HG02759 (cell line): ENCODE data around the gene NAGLU.

ENCODE experiments used
- ATAC-seq: cut with Tn5 transposase; IDR thresholded peaks from one replicate; pipeline ENCODE4 v1.9.1; 2021; ENCODE audit warnings: mild to moderate bottlenecking, moderate library complexity; ENCODE audit not compliant: unreplicated experiment

Gene NAGLU

DNA sequence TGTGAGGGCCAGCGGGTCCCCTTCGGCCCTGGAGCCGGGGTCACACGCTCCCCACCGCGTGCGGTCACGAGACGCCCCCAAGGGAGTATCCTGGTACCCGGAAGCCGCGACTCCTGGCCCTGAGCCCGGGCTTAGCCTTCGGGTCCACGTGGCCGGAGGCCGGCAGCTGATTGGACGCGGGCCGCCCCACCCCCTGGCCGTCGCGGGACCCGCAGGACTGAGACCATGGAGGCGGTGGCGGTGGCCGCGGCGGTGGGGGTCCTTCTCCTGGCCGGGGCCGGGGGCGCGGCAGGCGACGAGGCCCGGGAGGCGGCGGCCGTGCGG is at the start of gene NAGLU:
TSS of gene NAGLU (plus strand) at position 194 of the 324 bp plus-strand sequence. CDS start at position 226, 32 bp downstream.
- ATAC-seq, result peak; percentile 88

DNA sequence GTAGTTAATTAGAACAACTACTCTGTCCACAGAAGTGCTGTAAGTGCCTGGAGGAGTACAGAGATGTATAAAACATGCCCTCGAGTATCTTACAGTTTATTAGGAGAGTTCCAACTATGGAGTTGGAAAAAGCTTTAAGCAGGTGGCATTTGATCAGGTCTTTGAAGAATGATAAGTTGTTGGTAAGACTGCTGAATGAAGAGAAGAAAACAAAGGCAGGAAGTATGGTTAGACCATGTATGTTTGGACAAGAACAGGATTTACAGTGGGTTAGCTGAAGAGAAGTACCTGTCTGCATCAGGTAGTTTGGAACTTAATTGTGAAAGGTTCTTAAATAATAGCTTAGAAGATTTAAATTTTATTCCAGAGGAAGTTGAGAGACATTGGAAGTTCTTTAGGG is 48.0 kb upstream of the NAGLU start:
- no peak for ATAC-seq

DNA sequence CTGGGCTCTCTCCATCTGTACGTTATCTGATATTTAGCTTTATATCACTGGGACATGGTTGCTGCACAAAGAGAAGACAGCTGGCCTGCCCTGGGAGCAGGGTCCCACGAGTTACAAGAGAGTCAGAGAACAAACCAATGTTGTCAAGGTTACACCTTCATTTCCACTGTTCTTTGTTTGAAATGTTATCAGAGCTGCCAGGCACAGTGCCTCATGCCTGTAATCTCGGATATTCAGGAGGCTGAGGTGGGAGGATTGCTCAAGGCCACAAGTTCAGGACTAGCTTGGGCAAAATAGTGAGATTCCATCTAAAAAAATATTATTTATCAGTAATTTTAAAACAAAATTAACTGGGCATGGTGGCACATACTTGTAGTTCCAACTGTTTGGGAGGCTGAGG is 42.7 kb upstream of the NAGLU start:
- no peak for ATAC-seq

DNA sequence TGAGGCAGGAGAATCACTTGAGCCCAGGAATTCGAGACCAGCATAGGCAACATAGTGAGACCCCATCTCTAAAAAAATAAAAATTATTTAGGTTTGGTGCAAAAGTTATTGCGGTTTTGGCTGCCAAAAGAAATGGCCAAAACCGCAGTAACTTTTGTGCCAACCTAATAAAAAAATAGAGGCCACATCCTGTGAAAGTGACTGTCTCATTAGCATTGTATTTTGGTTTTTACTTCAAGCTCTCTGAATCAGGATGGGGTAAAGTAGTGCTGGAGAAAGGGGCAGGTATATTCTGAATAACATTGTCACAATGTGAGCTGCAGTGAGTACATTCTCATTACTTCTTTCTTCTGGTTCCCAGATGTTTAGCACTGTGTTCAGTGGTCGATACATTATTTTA is 41.4 kb upstream of the NAGLU start:
- ATAC-seq, result no peak

DNA sequence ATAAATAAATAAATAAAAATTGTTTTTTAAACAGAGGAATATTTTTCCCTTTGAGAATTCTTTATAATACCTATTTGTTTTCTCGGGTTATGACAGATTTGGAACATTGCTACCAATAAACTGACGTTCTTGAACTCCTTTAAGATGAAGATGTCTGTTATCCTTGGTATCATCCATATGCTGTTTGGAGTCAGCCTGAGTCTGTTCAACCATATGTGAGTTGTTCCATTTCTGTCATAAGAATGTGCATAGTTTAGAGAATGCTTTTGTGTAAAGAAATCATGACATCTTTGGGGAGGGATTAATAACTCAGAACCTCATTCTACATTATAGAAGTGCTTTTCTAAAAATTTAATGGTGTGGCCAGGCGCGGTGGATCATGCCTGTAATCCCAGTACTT is 37.2 kb upstream of the NAGLU start:
- no peak for ATAC-seq

DNA sequence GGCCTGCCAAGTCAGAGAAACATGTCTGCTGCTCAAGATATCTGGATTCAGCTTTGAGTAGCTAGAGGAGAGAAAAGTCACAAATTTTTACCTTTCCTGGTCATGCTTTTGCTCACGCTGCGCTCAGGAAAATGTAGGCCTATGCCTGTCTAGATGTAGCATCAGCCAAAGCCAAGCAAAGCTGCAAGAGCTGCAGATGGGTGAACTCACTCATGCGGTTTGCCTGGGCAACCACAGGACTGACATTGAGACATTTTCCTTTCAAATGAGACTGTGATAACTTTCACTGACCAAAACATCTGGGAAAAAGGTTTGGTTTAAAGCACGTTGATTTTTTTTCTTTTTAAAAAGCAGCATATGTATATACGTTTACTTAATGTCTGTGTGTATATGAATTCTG is 34.0 kb upstream of the NAGLU start:
- ATAC-seq, result no peak

DNA sequence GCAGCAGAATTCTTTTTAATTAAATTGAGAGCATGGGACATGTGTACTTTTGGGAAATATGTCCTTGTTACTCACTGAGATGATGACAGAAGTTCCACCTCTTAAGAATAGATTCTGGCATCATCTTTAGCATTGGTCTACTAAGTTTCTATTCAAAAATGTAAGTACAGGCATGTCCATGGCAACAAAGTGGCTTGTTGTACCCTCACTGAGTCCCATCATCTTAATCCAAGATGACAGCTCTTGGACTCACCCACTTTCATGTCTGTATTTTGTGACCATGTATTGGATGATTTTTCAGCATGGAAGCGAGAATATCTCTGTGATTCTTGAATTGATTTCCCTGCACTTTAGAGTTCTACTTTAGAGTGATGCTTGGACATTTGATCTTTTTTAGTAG is 33.1 kb upstream of the NAGLU start:
- ATAC-seq, result no peak

DNA sequence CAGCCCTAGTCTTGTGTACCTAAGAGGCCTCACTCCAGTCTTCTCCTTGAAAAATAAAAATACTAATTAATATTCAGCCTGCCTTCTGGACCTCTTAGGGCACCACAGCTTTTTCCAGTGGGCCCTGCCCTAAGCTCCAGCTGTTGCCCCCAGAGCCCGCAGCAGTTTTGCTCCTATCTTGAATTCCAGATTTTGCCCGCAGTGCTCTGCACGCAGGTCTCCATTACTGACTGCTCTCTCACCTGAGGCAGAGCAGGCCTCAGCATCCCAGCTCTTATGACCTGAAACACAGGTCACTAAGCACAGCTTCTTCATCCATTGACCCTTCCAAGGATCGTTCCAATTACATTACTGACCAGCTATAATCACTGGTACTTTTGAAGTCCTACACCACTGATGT is 28.4 kb upstream of the NAGLU start:
- ATAC-seq, result no peak

DNA sequence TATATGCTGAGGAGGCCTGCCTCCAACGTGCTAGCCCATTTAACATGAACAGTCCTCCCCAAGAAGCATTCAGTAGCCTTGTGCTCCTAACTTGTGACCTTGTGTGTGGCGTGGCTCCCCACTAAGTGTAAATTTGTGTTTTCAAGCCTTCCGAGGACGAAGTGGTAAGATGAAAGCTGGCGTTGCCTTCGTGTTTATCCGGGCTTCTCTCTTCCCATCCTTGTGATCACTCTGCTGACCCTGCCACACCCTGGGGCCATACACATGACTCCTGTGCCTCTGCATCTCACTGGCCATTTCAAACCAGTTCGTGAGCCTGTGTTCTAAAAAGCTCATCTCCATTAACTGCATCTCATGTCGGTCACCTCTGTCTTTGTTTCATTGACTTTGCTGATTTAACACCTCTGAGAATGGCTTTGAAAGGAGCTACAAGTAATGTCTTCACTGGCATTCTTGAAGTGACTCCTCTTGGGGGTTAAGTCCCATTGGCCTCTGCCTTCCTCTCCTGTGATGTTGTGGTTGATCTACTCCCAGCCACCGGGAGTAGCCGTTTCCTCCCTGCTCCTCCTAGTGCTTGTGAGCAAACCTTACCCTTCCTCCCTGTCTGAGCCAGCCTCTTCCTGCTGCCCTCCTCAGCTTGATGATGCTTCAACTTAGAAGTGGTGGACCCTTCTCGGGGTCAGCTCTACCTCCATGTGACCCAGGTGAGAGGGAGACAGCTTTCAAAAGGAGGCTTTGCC is 27.4 kb upstream of the NAGLU start:
- ATAC-seq, result no peak

DNA sequence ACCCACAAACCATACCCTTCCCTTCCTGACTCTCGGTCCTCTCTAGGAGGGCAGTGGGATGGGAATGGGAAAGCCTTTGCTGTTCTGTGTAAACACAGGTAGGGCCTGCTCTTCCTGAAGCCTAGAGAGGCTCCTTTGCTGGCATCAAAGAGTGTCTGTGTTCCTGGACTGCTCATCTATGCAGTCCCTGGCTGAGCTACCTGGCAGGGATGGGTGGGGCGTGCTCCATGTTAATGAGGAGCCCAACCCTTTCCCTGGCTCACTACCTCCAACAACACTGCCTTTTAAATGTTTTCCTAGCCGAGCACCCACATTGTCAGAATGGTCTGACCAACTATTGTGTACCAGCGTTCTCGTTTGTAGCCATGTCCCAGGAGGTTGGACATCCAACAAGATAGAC is 26.6 kb upstream of the NAGLU start:
- no peak for ATAC-seq

DNA sequence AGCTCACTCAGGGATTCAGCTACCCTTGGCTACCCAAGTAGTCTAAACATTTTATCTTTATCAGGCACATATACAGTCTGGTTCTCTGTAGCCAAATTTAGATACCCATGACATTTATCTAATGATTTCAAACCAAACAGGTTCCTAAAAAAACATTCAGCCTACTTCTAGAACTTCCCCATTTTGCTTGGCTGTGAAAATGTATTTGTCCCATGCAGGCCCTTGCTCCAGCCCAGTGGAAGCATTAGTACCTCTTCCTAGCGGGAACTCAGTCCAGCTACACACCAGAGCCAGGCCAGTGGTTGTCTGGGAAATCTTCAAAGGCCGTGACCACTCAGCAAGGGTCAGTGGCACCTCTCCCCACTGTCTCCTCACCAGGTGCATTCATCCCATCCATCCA is 26.2 kb upstream of the NAGLU start:
- no peak for ATAC-seq

DNA sequence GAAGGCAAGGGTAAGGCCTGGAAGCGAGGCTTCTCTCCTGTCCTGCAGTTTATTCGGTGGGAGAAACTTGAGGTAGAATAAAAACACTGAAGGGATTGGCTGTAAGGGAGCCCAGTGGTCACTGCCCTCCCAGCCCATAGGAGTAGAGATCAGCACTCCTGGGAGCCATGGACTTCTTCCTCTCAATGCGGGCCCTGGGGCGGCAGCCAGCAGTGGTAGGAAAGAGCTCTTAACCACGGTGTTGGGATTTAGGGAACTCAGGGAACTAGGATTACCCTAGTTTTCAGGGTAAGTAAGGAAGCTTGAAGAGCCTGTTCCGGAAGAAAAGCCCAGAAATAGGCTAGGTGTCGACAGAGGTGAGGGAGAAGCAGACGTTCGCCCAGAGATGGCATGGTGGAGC is 23.8 kb upstream of the NAGLU start:
- ATAC-seq, result no peak

DNA sequence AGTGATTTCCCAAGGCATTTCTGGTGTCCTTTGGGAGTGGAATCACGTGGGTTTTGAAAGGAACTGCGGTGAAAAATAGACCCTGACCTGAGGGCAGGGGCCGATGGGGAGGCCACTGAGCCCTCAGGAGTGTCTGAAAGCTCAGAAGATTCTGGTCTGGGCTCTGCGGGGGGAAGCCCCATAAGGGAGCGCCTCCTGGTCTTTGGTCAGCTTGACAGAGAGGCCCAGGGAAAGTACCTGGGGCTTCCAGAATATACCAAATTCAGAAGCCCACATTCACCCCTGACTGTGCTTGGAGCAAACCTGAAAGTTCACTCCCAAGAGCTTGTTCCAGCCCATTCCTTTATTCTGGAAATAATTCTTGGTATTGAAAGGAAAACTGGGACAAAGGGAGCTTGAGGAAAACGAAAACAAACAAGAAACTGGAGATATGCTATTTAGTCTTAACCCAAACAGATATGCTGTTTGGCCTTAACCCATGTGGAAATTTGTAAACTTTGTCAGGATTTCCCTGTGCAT is 23.2 kb upstream of the NAGLU start:
- no peak for ATAC-seq

DNA sequence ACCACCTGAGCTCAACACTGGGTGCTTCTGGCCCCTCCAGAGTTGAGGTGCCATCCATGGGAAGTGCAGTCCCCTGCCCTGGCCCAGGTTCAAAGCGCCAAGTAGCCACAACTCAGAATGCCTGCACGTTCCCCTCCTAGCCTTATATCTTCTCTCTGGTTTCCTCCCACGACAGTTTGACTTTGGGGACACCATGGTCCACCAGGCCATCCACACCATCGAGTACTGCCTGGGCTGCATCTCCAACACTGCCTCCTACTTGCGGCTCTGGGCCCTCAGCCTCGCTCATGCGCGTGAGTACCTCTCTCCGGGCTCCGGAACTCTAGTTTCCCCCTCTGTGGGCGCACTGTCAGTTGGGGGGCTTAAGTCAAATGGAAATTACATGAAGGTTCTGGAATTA is 22.4 kb upstream of the NAGLU start:
- ATAC-seq, result no peak

DNA sequence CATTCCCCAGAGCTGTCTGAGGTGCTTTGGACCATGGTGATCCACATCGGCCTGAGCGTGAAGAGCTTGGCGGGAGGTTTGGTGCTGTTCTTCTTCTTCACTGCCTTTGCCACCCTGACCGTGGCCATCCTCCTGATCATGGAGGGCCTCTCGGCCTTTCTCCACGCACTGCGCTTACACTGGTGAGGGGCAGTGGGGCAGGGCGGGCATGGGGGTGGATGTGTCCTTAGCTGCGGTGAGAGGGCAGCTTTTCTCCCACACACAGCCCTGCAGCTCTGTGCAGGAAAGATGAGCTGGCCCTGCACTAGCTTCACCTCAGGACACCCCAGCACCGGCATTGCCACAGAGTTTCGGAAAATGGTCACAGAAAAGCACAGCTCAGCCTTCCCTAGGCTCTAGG is 21.8 kb upstream of the NAGLU start:
- no peak for ATAC-seq

DNA sequence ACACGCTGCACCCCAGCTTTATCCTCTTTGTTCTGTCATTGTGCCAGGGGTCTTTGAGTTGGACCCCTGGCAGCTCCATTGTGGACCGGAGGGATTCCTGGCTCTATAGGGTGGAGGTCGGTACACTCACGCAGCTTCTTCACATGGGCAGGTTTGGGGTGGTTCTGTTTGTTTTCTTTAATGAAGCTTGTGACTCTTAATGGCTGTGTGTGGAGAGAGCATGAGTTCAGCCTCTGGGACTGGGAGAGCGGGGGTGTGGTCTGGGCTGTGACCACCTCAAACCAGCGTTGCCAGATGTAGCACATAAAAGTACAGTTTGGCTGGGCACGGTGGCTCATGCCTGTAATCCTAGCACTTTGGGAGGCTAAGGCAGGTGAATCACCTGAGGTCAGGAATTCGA is 21.2 kb upstream of the NAGLU start:
- no peak for ATAC-seq

DNA sequence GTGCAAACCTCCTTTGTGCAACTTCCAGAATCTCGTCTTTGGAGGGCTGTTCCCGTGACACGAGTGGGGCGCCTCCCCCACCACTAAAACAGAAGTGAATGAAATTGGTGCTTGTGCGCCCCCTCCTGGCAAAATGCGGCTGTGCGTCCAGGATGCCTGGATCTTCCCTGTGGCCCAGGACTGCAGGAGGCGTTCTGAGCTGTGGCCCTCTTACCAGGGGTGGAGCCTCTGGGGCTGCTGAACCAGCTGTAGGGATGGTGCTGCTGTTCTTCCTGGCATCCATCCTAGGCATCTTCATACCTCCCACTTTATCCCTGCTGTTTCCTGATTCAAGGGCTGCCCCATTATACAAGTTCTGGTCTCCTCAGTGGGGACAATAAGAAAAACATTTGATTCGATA is 18.5 kb upstream of the NAGLU start:
- no peak for ATAC-seq

DNA sequence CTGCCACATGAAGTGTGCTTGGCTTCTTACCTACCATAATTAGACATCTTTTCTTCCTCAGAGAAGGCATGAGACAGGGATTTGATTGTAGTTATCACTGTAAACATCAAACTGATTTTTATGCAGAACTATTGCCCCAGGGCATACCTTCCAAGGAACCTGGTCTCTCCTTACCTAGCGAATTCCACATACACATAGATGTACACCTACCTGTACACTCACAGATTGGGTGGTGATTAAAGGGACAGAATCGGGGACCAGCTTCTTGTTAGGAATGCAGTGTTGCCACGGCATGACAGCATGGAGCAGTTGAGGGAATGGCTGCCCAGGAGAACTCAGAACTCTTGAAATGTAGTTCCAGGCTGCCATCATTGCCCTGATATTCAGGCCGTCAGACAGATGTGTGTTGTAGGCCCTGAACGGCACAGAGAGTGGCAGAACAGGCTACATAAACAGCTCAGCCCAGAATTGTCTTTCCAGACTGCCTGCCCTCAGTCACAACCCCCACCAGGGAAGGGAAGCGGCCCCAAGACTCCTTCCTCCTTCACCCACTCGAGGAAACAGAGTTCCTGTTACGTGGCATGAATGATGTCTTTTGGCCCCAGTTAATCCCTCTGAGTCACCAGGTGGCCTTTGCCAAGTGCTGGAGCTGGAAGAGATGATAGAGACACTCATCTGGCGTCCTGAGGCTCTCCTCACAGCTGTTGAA is 17.8 kb upstream of the NAGLU start:
- ATAC-seq, result no peak

DNA sequence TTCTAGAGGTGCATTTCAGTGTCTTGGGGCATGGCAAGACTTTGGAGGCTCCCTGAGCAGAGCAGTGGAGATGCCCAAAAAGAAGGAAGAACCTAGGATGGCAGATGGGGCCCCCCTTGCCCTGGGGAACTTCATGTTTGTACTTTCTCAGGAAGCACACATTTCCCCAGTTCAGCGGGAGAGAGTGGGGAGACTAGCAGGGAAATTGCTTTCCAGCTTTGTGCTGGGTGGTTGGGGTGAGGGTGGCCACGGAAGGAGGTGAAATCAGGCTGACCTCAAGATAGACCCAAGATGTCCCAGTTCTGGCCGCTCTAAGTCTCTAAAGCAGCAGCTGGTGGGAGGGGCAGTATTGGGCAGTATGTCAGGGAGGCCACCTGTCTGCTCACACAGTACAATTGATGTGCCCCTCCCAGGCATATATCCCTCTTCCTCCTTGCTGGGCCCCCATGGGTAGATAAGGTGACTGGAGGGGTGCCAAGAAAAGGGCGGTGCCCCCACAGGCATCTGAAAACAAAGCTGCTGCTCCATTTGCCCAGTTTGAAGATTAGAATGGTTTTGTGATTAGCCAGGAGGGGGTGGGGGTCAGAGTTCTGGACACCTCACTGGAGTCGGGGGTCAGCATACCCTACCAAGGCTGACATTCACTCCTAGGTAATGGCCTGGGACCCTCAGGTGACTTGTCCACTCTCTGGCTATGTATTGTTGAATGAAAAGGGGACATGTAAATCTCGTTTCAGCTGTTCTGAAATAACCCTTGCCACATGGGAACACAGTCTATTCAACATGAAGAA is 17.1 kb upstream of the NAGLU start:
- ATAC-seq, result no peak

DNA sequence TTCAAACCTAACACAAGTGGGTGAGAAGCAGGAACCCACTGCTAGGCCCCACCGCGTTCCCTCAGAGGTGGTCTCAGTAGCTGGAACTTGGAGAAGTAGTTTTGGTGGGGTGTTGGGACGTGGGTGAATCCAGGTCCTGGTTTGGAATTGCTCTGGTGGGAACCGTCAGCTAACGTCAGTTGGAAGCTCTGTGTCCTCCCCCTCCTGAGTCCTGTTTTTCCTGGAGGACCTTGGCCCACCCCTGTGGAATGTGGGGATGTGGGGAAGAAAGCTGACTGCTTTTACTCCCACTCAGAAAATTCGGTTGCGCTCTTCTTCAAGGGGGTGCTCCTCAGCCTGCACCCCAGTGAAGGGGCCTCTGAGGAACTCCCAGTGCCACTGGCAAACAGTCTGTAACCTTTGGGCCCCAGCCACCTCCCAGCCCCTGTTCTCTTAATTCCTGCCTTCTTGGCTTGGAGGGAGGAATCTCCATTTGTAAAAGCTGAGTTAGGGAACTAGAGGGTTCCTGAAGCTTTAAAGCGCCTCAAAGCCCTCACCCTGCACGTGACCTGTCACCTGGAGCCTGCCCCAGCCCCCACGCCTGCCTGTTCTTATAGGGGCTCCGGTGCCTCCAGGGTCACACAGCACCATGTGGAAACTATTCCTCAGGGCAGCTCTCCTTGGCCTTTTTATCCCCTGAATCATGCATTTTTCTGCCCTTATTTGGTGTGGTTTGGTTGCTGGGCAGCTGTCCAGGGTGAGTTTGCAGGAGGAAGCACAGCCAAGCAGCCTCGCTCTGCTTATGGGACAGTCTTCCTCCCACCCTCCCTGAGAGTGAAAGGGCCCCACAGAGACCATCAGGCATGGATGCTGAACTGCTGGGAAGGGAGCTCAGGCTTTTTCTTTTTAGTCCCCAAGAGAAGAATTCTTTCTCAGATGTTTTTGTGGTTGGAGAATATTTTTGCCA is 16.2 kb upstream of the NAGLU start:
- no peak for ATAC-seq

DNA sequence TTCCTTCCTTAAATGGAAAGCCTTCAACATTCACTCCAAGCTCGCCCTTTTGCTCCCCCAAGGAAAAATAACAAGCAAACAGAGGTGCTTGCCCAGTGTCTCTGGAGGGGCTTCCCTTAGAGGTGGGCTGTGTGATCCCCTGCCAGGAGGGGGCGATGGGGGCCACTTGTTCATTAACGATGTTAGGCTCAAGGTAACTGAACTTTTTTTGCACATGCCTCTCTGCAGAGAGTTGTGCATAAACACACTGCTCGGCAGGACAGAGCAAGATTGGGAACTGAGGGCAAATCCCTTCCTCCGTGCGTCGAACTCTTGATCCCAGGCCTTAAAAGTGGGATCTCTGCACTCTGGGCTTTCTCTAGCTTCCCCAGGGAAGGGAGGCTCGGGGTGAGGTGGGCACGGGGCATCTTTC is 15.5 kb upstream of the NAGLU start:
- no peak for ATAC-seq
